HG02938 (cell line): Measurements from ENCODE around the gene ERC1.
A peak's percentile ranks its signal among the peaks of the same experiment; 100 is the strongest.
"Not testable (repeated sequence)": the region's sequence is repeated elsewhere in the genome, so short reads cannot be mapped to it uniquely, and the experiment has no call there.

Experiments
- ATAC-seq: cut with Tn5 transposase; IDR thresholded peaks from one replicate; pipeline ENCODE4 v1.9.1; 2021; ENCODE audit warnings: mild to moderate bottlenecking, moderate library complexity; ENCODE audit not compliant: unreplicated experiment

Gene ERC1

GRCh38 chr12:981176-981828 is 9.7 kb upstream of the ERC1 start:
- no peak for ATAC-seq

- ATAC-seq, result no peak
Measured at GRCh38 chr12:981961-982360, 9.1 kb upstream of the ERC1 start.

- ATAC-seq, result no peak
Measured at GRCh38 chr12:988646-989045, 2.4 kb upstream of the ERC1 start.

- ATAC-seq, result no peak
Measured at GRCh38 chr12:989051-989450, 2.0 kb upstream of the ERC1 start.

GRCh38 chr12:989751-990660 is 1.0 kb upstream of the ERC1 start:
- no peak for ATAC-seq

GRCh38 chr12:991350-992333 is 619 bp downstream of the ERC1 start:
- no peak for ATAC-seq

GRCh38 chr12:992647-993046 is 1.6 kb downstream of the ERC1 start:
- no peak for ATAC-seq

GRCh38 chr12:996881-997280 is 5.9 kb downstream of the ERC1 start:
- no peak for ATAC-seq

- ATAC-seq, result no peak
Measured at GRCh38 chr12:997505-997904, 6.5 kb downstream of the ERC1 start.

- peak; percentile 62 for ATAC-seq
Measured at GRCh38 chr12:998020-998874, 7.2 kb downstream of the ERC1 start.

GRCh38 chr12:999736-1000135 is 8.7 kb downstream of the ERC1 start:
- ATAC-seq, result not testable (repeated sequence)

- no peak for ATAC-seq
Measured at GRCh38 chr12:1001507-1001906, 10.5 kb downstream of the ERC1 start.

GRCh38 chr12:1003600-1004271 is 12.7 kb downstream of the ERC1 start:
- ATAC-seq, result no peak

- ATAC-seq, result no peak
Measured at GRCh38 chr12:1006255-1006654, 15.2 kb downstream of the ERC1 start.

GRCh38 chr12:1007276-1007675 is 16.3 kb downstream of the ERC1 start:
- no peak for ATAC-seq

GRCh38 chr12:1007994-1008393 is 17.0 kb downstream of the ERC1 start:
- no peak for ATAC-seq

GRCh38 chr12:1011091-1011490 is 20.1 kb downstream of the ERC1 start:
- ATAC-seq, result no peak

- no peak for ATAC-seq
Measured at GRCh38 chr12:1013618-1014489, 22.8 kb downstream of the ERC1 start.

- no peak for ATAC-seq
Measured at GRCh38 chr12:1019283-1019682, 28.3 kb downstream of the ERC1 start.
